K562 (cell line): ENCODE results near the gene CD248. TPM values are rescaled to one million over a fixed set of nuclear protein-coding genes. Genes with fewer than 3 reads are reported as not detected.
A peak's percentile ranks its signal among the peaks of the same experiment; 100 is the strongest.

Experiments used
- CAMTA2 ChIP-seq: fragments of 250-450 bp; sonication (Bioruptor Pico); conservative IDR thresholded peaks from 2 replicates; pipeline ENCODE4 v1.5.1; 2022
- DIDO1 ChIP-seq: fragments of 450-650 bp; IDR thresholded peaks from 2 replicates; pipeline ENCODE4 v1.6.1; 2016; ENCODE audit warnings: low read depth, missing biosample characterization, missing genetic modification characterization
- KLF6 ChIP-seq: fragments of 250-450 bp; sonication (Bioruptor Pico); IDR thresholded peaks from 2 replicates; pipeline ENCODE4 v1.4.0; 2020; ENCODE audit warnings: mild to moderate bottlenecking, moderate library complexity, borderline replicate concordance
- MAFK ChIP-seq: IDR thresholded peaks from 2 replicates; pipeline ENCODE4 v1.6.1; 2011; ENCODE audit warnings: low read length, improper control_type of control experiment
- MYBL2 ChIP-seq, 2 experiments: fragments of 450-650 bp in 1 of 2; sonication (generic) in 1 of 2; formaldehyde crosslinking in 1 of 2; IDR thresholded peaks; 2 replicates each; pipeline versions ENCODE4 v1.6.1 to v1.8.1; 2017 to 2022; ENCODE audit warnings: borderline replicate concordance in 1 of 2, inconsistent platforms in 1 of 2, low read depth in 1 of 2, mild to moderate bottlenecking in 1 of 2, missing genetic modification reagents in 1 of 2, moderate library complexity in 1 of 2
- POLR3A ChIP-seq: IDR thresholded peaks from 2 replicates; pipeline ENCODE4 v1.6.1; 2011; ENCODE audit warnings: borderline replicate concordance, mild to moderate bottlenecking, moderate library complexity; ENCODE audit not compliant: insufficient read length, insufficient read depth; ENCODE audit errors: extremely low read depth
- RBM22 ChIP-seq: fragments of 200-400 bp; formaldehyde crosslinking; IDR thresholded peaks from 2 replicates; pipeline ENCODE4 v1.6.1; 2018; ENCODE audit warnings: low read length, low read depth; ENCODE audit not compliant: poor library complexity, severe bottlenecking
- SMARCC2 ChIP-seq: fragments of 450-650 bp; IDR thresholded peaks from 2 replicates; pipeline ENCODE4 v1.6.1; 2017; ENCODE audit warnings: antibody characterized with exemption, moderate library complexity, mild to moderate bottlenecking, low read depth
- TCF3 ChIP-seq: sonication (generic); formaldehyde crosslinking; IDR thresholded peaks from 2 replicates; pipeline ENCODE4 v1.4.0; 2020; ENCODE audit warnings: mild to moderate bottlenecking, missing genetic modification reagents
- ZBTB1 ChIP-seq: sonication (generic); formaldehyde crosslinking; IDR thresholded peaks from 2 replicates; pipeline ENCODE4 v1.8.1; 2023; ENCODE audit warnings: missing genetic modification reagents, low read depth, mild to moderate bottlenecking, borderline replicate concordance
- ZNF140 ChIP-seq: fragments of 250-450 bp; sonication (Bioruptor Pico); IDR thresholded peaks from 2 replicates; pipeline ENCODE4 v1.8.0; 2021; ENCODE audit warnings: moderate library complexity, mild to moderate bottlenecking, inconsistent platforms
- ZNF41 ChIP-seq: fragments of 250-450 bp; sonication (Bioruptor Pico); conservative IDR thresholded peaks from 2 replicates; pipeline ENCODE4 v1.4.0; 2020; ENCODE audit warnings: mild to moderate bottlenecking
- polyA plus RNA-seq, 8 experiments: library from polyadenylated mRNA; depleted of rRNA in 4 of 8; stranded (reverse) in 5 of 8; unstranded in 3 of 8; fragments of >200 nt; fragmentation: Nextera tagmentation in 2 of 8; fragmentation: Illumina TruSeq in 1 of 8; extraction: Ambion mirVana in 2 of 8; extraction: Trizol in 1 of 8; gene quantifications; 2 replicates each; pipeline versions ENCODE4 v1.2.1 to v1.2.3, GENCODE V29; 2011 to 2014; ENCODE audit warnings: inconsistent platforms in 1 of 8, missing spikeins in 1 of 8
- total RNA-seq, 7 experiments: library from RNA; depleted of rRNA in 6 of 7; stranded (reverse); fragments of >200 nt in 6 of 7; fragmentation: Illumina TruSeq in 2 of 7; extraction: Trizol in 2 of 7; gene quantifications; 2 replicates each; pipeline versions ENCODE4 v1.2.1 to v1.2.3, GENCODE V29; 2011 to 2021; ENCODE audit warnings: low replicate concordance in 1 of 7
- TF ChIP-seq, protein P1 (sequence below), 2 experiments: fragments of 450-650 bp in 1 of 2; IDR thresholded peaks; 2 replicates each; pipeline ENCODE4 v1.6.1; 2011 to 2017; ENCODE audit warnings: low read depth in 2 of 2, antibody characterized with exemption in 1 of 2, borderline replicate concordance in 1 of 2, low read length in 1 of 2, mild to moderate bottlenecking in 1 of 2, mixed read lengths in 1 of 2; ENCODE audit not compliant: control insufficient read depth in 1 of 2
- TF ChIP-seq, protein P2 (sequence below): fragments of 250-450 bp; sonication (Bioruptor Pico); IDR thresholded peaks from 2 replicates; pipeline ENCODE4 v1.4.0; 2020; ENCODE audit warnings: mild to moderate bottlenecking

The CD248 gene
- total and polyA plus RNA-seq, 9 of the 15 experiments (the other 6 are each of a cell fraction or from before 2014, with no cell fraction given) = 0.09 TPM; not detected in 8

- TF ChIP-seq, protein P1, sequence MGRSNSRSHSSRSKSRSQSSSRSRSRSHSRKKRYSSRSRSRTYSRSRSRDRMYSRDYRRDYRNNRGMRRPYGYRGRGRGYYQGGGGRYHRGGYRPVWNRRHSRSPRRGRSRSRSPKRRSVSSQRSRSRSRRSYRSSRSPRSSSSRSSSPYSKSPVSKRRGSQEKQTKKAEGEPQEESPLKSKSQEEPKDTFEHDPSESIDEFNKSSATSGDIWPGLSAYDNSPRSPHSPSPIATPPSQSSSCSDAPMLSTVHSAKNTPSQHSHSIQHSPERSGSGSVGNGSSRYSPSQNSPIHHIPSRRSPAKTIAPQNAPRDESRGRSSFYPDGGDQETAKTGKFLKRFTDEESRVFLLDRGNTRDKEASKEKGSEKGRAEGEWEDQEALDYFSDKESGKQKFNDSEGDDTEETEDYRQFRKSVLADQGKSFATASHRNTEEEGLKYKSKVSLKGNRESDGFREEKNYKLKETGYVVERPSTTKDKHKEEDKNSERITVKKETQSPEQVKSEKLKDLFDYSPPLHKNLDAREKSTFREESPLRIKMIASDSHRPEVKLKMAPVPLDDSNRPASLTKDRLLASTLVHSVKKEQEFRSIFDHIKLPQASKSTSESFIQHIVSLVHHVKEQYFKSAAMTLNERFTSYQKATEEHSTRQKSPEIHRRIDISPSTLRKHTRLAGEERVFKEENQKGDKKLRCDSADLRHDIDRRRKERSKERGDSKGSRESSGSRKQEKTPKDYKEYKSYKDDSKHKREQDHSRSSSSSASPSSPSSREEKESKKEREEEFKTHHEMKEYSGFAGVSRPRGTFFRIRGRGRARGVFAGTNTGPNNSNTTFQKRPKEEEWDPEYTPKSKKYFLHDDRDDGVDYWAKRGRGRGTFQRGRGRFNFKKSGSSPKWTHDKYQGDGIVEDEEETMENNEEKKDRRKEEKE (IDR thresholded peaks at IDR 0.05; ENCODE audit: borderline replicate concordance in 1 of 2, control insufficient read depth in 1 of 2, low read depth in 2 of 2, low read length in 1 of 2) = no peak
- TF ChIP-seq DIDO1 (tag) (no peak), CAMTA2 (CRISPR knock-in tag) (no peak), SMARCC2 (no peak), MAFK (no peak), ZNF140 (CRISPR knock-in tag) (no peak), ZNF41 (CRISPR knock-in tag) (no peak), KLF6 (no peak), RBM22 (no peak), TCF3 (CRISPR knock-in tag) (no peak), MYBL2 (IDR thresholded peaks at IDR 0.05; ENCODE audit: low read depth) (no peak), MYBL2 (CRISPR knock-in tag; IDR thresholded peaks at IDR 0.05; ENCODE audit: borderline replicate concordance) (no peak), ZBTB1 (no peak), POLR3A (no peak)
- TF ChIP-seq, protein P2, sequence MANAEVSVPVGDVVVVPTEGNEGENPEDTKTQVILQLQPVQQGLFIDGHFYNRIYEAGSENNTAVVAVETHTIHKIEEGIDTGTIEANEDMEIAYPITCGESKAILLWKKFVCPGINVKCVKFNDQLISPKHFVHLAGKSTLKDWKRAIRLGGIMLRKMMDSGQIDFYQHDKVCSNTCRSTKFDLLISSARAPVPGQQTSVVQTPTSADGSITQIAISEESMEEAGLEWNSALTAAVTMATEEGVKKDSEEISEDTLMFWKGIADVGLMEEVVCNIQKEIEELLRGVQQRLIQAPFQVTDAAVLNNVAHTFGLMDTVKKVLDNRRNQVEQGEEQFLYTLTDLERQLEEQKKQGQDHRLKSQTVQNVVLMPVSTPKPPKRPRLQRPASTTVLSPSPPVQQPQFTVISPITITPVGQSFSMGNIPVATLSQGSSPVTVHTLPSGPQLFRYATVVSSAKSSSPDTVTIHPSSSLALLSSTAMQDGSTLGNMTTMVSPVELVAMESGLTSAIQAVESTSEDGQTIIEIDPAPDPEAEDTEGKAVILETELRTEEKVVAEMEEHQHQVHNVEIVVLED (CRISPR knock-in tag) = peak; percentile 35
Measured at GRCh38 chr11:66311965-66312548, 4.8 kb downstream of the CD248 start (continued).
